ENCODE data around the gene LGALS4.

The LGALS4 gene

GRCh38 chr19:38841787-38842438, 29.2 kb upstream of the LGALS4 start:
- Histone ChIP-seq H3K4me3 (ENCODE audit: low read length) (no peak overlapping the region), H3K4me1 (ENCODE audit: control insufficient read depth, insufficient read depth, low read length) (no peaks in the 10 kb centered on the region), H3K27ac (ENCODE audit: low read length) (no peak overlapping the region), H3K36me3 (ENCODE audit: control insufficient read depth, insufficient read depth, low read length) (peaks cover 89% of the 10 kb centered on the region), H3K27me3 (ENCODE audit: control insufficient read depth, insufficient read depth, low read length) (no peaks in the 10 kb centered on the region), H3K9me3 (ENCODE audit: control insufficient read depth, insufficient read depth, low read length) (no peaks in the 10 kb centered on the region)
- no CpG with 5 or more reads among the region's 19 CpGs for WGBS (ENCODE audit: insufficient coverage, insufficient read length)
- no peak for DNase-seq (ENCODE audit: low read depth, low spot score)

- no peak overlapping the region for H3K27ac ChIP-seq (ENCODE audit: low read length)
- no CpG with 5 or more reads among the region's 12 CpGs for WGBS (ENCODE audit: insufficient coverage, insufficient read length)
Measured at GRCh38 chr19:38841180-38841766, 28.5 kb upstream of the LGALS4 start.

DNA sequence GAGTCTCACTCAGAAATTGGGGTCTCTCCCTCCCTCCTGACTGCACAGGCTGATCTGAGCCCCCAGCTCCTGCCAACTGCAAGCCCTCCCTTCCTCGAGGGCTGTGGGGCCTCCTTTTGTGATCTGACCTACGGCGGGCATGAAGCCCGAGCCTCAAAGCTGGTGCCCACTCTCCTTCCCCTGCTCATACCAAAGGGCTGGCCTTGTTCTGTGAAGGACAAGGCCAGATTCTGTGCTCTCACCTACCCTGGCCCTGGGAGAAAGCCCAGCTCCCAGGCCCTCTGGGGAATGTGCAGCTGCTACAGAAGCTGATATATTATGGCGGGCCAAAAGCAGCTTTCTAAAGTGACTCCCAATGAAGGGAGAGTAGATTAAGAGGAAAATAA, 27.8 kb upstream of the LGALS4 start:
- Histone ChIP-seq H3K4me3 (ENCODE audit: low read length) (no peak overlapping the region), H3K9me3 (ENCODE audit: control insufficient read depth, insufficient read depth, low read length) (no peaks in the 10 kb centered on the region), H3K36me3 (ENCODE audit: control insufficient read depth, insufficient read depth, low read length) (peaks cover 85% of the 10 kb centered on the region), H3K27ac (ENCODE audit: low read length) (no peak overlapping the region), H3K4me1 (ENCODE audit: control insufficient read depth, insufficient read depth, low read length) (no peaks in the 10 kb centered on the region), H3K27me3 (ENCODE audit: control insufficient read depth, insufficient read depth, low read length) (no peaks in the 10 kb centered on the region)
- no CpG with 5 or more reads among the region's 5 CpGs for WGBS (ENCODE audit: insufficient coverage, insufficient read length)
- DNase-seq (ENCODE audit: low read depth, low spot score): no peak

More at GRCh38 chr19:38841180-38841766, 28.5 kb upstream of the LGALS4 start:
- Histone ChIP-seq H3K36me3 (ENCODE audit: control insufficient read depth, insufficient read depth, low read length) (peaks cover 88% of the 10 kb centered on the region), H3K27me3 (ENCODE audit: control insufficient read depth, insufficient read depth, low read length) (no peaks in the 10 kb centered on the region), H3K4me3 (ENCODE audit: low read length) (no peak overlapping the region), H3K4me1 (ENCODE audit: control insufficient read depth, insufficient read depth, low read length) (no peaks in the 10 kb centered on the region), H3K9me3 (ENCODE audit: control insufficient read depth, insufficient read depth, low read length) (no peaks in the 10 kb centered on the region)
- no peak for DNase-seq (ENCODE audit: low read depth, low spot score)

DNA sequence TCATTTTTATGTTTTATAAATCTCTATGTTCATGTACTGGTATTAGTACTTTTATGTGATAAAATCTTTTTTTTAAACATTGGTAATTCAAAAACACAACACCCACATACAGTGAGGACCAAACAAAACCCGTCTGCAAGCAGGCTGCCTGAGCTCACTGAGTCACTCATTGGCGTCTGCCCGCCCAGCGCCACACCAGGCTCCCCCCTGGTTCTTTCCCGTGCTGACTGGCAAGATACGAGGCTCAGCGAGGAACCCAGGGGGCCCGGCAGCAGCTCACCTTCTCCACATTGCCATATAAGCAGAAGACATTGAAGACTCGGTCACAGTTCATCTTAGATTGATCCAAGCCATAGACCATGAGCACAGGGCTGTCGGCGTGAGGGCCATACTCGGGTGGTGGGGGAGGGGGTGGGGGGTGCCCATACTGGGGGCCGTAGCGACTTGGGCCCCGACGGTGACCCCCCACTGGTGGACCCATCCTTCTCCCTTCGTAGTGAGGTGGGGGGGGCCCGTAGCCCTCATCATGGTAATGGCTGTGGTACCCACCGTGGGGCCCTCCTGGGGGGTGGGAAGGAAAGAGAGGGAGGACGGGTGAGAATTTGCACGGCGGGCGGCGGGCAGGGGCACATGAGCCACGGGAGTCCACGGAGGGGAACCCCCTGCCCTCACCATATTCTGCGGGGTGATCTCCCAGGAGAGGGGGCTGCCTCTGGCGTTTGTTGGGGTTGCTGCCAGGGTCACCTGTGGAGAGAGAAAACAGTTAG, 27.3 kb upstream of the LGALS4 start:
- Histone ChIP-seq H3K36me3 (ENCODE audit: control insufficient read depth, insufficient read depth, low read length) (peaks cover 82% of the 10 kb centered on the region), H3K27me3 (ENCODE audit: control insufficient read depth, insufficient read depth, low read length) (no peaks in the 10 kb centered on the region), H3K9me3 (ENCODE audit: control insufficient read depth, insufficient read depth, low read length) (no peaks in the 10 kb centered on the region), H3K27ac (ENCODE audit: low read length) (no peak overlapping the region), H3K4me3 (ENCODE audit: low read length) (no peak overlapping the region), H3K4me1 (ENCODE audit: control insufficient read depth, insufficient read depth, low read length) (no peaks in the 10 kb centered on the region)
- DNase-seq (ENCODE audit: low read depth, low spot score): no peak
- no CpG with 5 or more reads among the region's 28 CpGs for WGBS (ENCODE audit: insufficient coverage, insufficient read length)

GRCh38 chr19:38838986-38839761, 26.4 kb upstream of the LGALS4 start:
- Histone ChIP-seq H3K36me3 (ENCODE audit: control insufficient read depth, insufficient read depth, low read length) (peaks cover 75% of the 10 kb centered on the region), H3K4me1 (ENCODE audit: control insufficient read depth, insufficient read depth, low read length) (no peaks in the 10 kb centered on the region), H3K4me3 (ENCODE audit: low read length) (no peak overlapping the region), H3K27ac (ENCODE audit: low read length) (no peak overlapping the region), H3K9me3 (ENCODE audit: control insufficient read depth, insufficient read depth, low read length) (no peaks in the 10 kb centered on the region), H3K27me3 (ENCODE audit: control insufficient read depth, insufficient read depth, low read length) (no peaks in the 10 kb centered on the region)
- DNase-seq (ENCODE audit: low read depth, low spot score): no peak
- no CpG with 5 or more reads among the region's 12 CpGs for WGBS (ENCODE audit: insufficient coverage, insufficient read length)

GRCh38 chr19:38838208-38838985, 25.7 kb upstream of the LGALS4 start:
- no peaks in the 10 kb centered on the region for H3K4me1 ChIP-seq (ENCODE audit: control insufficient read depth, insufficient read depth, low read length)
- DNase-seq (ENCODE audit: low read depth, low spot score): no peak
- H3K27ac ChIP-seq (ENCODE audit: low read length): no peak overlapping the region
- no peaks in the 10 kb centered on the region for H3K27me3 ChIP-seq (ENCODE audit: control insufficient read depth, insufficient read depth, low read length)
- no CpG with 5 or more reads among the region's 19 CpGs for WGBS (ENCODE audit: insufficient coverage, insufficient read length)
- H3K4me3 ChIP-seq (ENCODE audit: low read length): no peak overlapping the region
- peaks cover 67% of the 10 kb centered on the region for H3K36me3 ChIP-seq (ENCODE audit: control insufficient read depth, insufficient read depth, low read length)
- H3K9me3 ChIP-seq (ENCODE audit: control insufficient read depth, insufficient read depth, low read length): no peaks in the 10 kb centered on the region

GRCh38 chr19:38837656-38838121, 24.9 kb upstream of the LGALS4 start:
- peaks cover 60% of the 10 kb centered on the region for H3K36me3 ChIP-seq (ENCODE audit: control insufficient read depth, insufficient read depth, low read length)
- no CpG with 5 or more reads among the region's 7 CpGs for WGBS (ENCODE audit: insufficient coverage, insufficient read length)
- no peak for DNase-seq (ENCODE audit: low read depth, low spot score)

DNA sequence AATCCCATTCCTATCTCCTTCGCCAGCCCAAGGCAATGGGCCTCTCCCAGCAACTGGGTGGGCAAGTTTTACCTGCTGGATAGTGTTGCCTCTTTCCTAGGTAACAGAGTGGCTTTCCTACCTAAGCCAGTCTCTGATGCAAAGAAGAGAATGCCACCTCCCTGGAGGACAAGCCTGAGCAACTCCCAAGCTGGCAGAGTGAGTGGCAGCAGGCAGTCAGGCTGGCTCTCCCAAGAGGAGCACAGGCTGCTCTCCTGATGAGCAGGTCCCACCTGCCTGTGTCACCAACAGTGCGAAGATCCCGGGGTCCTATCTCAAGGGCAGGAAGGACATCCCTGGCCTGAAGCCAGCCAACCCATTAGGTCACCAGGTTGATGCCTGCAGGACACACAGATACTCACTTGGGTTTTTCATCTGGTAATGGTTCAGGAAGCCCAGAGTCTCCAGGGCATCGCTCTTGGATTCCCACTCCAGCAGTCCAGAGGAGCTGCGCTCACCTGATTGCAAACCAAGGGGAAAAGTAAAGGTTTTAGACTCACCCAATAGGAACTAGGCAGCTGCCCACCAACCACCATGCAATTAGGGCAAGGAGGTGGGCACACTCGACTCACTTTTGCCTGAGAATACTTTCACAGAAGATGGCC, 24.4 kb upstream of the LGALS4 start:
- no CpG with 5 or more reads among the region's 6 CpGs for WGBS (ENCODE audit: insufficient coverage, insufficient read length)
- H3K4me1 ChIP-seq (ENCODE audit: control insufficient read depth, insufficient read depth, low read length): no peaks in the 10 kb centered on the region
- H3K27me3 ChIP-seq (ENCODE audit: control insufficient read depth, insufficient read depth, low read length): no peaks in the 10 kb centered on the region
- DNase-seq (ENCODE audit: low read depth, low spot score): no peak
- H3K4me3 ChIP-seq (ENCODE audit: low read length): no peak overlapping the region
- H3K36me3 ChIP-seq (ENCODE audit: control insufficient read depth, insufficient read depth, low read length): peaks cover 57% of the 10 kb centered on the region
- H3K9me3 ChIP-seq (ENCODE audit: control insufficient read depth, insufficient read depth, low read length): no peaks in the 10 kb centered on the region
- H3K27ac ChIP-seq (ENCODE audit: low read length): no peak overlapping the region

More at GRCh38 chr19:38837656-38838121, 24.9 kb upstream of the LGALS4 start:
- Histone ChIP-seq H3K27ac (ENCODE audit: low read length) (no peak overlapping the region), H3K9me3 (ENCODE audit: control insufficient read depth, insufficient read depth, low read length) (no peaks in the 10 kb centered on the region), H3K4me1 (ENCODE audit: control insufficient read depth, insufficient read depth, low read length) (no peaks in the 10 kb centered on the region), H3K27me3 (ENCODE audit: control insufficient read depth, insufficient read depth, low read length) (no peaks in the 10 kb centered on the region), H3K4me3 (ENCODE audit: low read length) (no peak overlapping the region)

- Histone ChIP-seq H3K9me3 (ENCODE audit: control insufficient read depth, insufficient read depth, low read length) (no peaks in the 10 kb centered on the region), H3K27ac (ENCODE audit: low read length) (no peak overlapping the region), H3K27me3 (ENCODE audit: control insufficient read depth, insufficient read depth, low read length) (no peaks in the 10 kb centered on the region), H3K4me1 (ENCODE audit: control insufficient read depth, insufficient read depth, low read length) (no peaks in the 10 kb centered on the region), H3K4me3 (ENCODE audit: low read length) (no peak overlapping the region), H3K36me3 (ENCODE audit: control insufficient read depth, insufficient read depth, low read length) (peaks cover 52% of the 10 kb centered on the region)
- no CpG with 5 or more reads among the region's 8 CpGs for WGBS (ENCODE audit: insufficient coverage, insufficient read length)
- no peak for DNase-seq (ENCODE audit: low read depth, low spot score)
Measured at GRCh38 chr19:38836159-38836982, 23.6 kb upstream of the LGALS4 start.
